ENCODE results near the gene ZNF280B.
"Not testable (repeated sequence)": the region's sequence is repeated elsewhere in the genome, so short reads cannot be mapped to it uniquely, and the experiment has no call there.

The ZNF280B gene

DNA sequence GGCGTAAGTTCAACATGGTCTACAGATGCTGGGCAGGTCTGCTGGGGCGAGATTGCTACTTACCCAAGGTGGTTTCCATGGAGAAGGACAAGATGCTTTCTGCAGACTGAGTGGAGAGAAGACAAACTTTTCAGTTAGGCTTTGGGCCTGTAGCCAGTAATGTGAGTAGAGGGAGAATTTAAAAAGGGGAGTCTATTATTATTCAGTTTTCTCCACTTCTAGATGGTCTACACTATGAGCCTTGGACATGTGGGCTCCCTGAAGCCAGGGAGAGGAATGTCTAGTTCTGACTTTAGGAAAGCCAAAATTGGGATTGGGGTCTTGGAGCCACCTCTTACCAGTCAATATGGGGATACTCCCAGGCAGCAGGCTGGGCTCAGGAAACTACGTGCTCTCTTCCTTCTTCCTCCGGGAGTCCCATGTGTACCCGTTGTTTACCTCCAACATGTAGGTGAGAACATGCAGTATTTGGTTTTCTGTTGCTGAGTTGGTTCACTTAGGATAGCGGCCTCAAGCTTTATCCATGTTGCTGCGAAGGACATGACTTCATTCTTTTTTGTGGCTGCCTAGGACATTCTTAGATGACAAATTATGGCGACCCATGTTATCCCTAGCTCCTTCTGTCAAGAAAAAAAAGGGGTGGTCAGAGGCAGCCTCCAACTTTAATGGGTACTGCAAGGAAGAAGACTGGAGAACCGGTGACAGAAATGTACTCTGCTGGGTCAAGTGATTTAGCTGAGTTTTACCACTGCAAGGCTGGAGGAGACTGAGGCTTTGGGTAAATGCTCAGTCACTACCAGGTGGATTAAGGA, 26.3 kb upstream of the ZNF280B start:
- DNase-seq: no peak

DNA sequence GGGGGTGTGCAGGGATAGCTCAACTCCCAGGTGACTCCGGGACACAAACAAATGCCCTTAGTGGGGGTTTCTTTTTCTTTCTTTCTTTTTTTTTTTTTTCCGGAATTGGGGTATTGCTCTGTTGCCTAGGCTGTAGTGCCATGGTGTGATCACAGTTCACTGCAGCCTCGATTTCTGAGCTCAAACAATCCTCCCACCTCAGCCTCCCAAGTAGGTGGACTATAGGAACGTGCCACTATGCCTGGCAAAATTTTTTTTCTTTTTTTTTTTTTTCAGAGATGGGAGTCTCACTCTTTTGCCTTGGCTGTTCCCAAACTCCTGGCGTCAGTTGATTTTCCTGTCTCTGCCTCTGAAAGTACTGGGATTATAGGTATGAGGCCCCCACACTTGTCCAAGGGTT, 25.3 kb upstream of the ZNF280B start:
- DNase-seq: no peak

DNA sequence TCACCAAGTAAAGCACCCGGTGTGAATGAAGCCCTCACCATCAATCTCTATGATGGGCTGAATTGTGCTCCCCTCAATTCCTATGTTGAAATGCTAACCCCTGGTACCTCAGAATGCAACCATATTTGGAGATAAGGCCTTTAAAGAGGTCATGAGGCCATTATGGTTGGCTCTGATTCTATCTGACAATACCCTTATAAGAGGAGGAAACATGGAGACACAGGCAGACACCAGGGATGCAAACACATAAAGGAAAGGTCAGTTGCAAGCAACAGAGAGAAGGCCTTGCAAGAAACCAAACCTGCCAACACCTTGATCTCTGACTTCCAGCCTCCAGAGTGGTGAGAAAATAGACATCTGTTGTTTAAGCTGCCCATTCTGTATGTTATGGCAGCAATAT, 24.9 kb upstream of the ZNF280B start:
- DNase-seq: no peak

DNA sequence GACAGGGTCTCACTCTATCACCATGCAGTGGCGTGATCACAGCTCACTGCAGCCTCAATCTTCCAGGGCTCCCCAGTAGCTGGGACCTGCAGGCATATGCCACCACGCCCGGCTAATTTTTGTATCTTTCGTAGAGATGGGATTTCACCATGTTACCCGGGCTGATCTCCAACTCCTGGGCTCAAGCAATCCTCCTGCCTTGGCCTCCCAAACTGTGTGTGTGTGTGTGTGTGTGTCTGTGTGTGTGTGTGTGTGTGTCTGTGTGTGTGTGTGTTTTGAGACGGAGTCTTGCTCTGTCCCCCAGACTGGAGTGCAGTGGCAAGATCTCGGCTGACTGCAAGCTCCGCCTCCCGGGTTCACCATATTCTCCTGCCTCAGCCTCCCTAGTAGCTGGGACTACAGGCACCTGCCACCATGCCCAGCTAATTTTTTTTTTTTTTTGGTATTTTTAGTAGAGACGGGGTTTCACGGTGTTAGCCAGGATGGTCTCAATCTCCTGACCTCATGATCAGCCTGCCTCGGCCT, 24.1 kb upstream of the ZNF280B start:
- DNase-seq: not testable (repeated sequence)

DNA sequence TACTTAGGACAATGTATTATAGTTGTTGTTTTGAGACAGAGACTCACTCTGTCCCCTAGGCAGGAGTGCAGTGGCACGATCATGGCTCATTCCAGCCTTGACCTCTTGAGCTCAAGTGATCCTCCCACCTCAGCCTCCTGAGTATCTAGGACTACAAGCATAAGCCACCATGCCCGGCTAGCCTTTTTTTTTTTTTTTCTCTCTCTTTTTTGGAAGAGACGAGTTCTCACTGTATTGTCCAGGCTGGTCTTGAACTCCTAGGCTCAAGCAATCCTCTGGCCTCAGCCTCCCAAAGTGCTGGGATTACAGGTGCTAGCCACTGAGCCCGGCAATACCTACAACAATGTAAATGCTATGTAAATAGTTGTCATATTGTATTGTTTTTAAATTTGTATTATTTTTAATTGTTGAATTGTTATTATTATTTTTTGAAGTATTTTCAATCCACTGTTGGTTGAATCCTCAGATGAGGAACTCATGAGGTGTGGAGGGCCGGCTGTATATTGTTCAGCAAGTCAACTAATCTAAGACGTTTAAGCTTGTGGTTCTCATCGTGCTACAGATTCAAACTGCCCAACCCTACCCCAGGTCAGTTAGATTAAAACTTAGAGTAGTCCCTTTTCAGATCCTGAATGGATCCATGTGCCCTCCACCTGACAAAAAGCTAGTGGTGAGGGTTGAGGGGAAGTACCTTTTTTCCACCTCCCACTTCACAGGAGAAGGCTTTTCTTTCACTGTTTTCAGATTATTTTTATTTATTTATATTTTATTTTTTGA, 23.4 kb upstream of the ZNF280B start:
- DNase-seq: no peak

DNA sequence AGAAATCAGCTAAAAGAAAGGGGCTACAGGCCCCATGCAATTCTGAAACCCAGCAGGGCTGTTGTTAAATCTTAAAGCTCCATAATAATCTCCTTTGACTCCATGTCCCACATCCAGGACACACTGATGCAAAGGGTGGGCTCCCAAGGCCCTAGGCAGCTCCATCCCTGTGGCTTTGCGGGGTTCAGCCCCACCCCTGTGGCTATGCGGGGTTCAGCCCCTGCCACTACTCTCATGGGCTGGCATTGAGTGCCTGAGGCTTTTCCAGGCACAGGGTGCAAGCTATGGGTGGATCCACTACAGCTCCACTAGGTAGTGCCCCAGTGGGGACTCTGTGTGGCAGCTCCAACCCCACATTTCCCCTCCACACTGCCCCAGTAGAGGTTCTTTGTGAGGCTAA, 20.2 kb upstream of the ZNF280B start:
- DNase-seq: no peak

DNA sequence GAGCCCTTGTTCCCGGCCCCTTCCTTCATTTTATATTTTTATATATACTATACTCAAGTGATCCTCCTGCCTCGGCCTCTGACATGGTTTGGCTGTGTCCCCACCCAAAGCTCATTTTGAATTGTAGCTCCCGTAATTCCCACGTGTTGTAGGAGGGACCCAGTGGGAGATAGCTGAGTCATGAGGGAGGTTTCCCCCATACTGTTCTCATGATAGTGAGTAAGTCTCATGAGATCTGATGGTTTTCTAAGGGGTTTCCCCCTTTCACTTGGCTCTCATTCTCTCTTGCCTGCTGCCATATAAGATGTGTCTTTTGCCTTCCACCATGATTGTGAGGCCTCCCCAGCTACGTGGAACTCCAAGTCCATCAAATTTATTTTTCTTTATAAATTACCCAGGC, 18.8 kb upstream of the ZNF280B start:
- no peak for DNase-seq

DNA sequence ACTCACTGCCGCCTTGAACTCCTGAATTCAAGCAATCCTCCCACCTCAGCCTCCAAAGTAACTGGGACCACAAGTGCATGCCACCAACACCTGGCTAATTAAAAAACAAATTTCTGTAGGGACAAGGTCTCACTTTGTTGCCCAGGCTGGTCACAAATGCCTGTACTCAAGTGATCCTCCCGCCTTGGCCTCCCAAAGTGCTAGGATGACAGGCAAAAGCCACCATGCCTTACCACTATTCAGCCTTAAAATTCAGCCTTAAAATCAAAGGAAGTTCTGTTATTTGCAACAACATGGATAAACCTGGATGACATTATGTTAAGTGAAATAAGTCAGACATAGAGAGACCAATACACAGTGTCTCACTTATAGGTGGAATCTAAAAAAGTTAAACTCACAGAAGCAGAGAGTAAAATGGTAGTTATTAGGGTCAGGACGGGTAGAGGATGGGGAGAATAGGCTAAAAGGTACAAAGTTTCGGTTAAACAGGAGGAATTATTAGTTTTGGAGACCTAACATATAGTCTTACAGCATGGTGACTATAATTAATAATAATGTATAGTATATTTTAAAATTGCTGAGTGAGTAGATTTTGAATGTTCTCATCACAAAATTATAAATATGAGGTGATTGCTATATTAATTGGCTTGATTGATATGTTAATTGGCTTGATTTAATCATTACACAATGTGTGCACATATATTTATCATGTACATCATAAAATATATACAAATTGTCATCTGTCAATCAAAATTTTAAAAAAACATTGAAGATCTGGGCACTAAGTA, 17.8 kb upstream of the ZNF280B start:
- no peak for DNase-seq

DNA sequence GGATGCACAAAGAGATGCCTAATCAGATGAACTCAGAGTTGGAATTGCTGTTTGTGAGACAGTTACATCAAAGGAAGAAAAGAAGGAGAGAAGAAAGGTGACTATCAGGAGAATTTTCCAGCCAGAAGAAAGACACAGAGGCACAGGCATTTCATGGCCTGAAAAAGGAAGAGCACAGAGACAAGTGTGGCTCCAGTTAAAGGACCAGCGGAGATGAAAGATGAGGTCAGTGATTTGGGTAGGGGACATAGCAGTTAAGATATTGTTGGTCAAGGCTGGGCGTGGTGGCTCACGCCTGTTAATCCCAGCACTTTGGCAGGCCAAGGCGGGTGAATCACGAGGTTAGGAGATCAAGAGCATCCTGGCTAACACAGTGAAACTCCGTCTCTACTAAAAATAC, 15.0 kb upstream of the ZNF280B start:
- no peak for DNase-seq

DNA sequence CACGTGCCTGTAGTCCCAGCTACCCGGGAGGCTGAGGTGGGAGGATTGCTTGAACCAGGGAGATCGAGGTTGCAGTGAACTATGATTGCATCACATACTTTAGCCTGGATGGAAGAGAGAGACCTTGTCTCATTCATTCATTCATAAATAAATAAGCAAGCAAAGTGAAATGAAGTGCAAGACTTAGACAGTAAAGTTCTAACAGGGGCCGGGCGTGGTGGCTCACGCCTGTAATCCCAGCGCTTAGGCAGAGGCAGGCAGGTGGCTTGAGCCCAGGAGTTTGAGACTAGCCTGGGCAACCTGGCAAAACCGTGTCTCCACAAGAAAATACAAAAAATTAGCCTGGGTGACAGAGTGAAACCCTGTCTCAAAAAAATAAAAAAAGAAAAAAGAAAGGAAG, 13.1 kb upstream of the ZNF280B start:
- no peak for DNase-seq

DNA sequence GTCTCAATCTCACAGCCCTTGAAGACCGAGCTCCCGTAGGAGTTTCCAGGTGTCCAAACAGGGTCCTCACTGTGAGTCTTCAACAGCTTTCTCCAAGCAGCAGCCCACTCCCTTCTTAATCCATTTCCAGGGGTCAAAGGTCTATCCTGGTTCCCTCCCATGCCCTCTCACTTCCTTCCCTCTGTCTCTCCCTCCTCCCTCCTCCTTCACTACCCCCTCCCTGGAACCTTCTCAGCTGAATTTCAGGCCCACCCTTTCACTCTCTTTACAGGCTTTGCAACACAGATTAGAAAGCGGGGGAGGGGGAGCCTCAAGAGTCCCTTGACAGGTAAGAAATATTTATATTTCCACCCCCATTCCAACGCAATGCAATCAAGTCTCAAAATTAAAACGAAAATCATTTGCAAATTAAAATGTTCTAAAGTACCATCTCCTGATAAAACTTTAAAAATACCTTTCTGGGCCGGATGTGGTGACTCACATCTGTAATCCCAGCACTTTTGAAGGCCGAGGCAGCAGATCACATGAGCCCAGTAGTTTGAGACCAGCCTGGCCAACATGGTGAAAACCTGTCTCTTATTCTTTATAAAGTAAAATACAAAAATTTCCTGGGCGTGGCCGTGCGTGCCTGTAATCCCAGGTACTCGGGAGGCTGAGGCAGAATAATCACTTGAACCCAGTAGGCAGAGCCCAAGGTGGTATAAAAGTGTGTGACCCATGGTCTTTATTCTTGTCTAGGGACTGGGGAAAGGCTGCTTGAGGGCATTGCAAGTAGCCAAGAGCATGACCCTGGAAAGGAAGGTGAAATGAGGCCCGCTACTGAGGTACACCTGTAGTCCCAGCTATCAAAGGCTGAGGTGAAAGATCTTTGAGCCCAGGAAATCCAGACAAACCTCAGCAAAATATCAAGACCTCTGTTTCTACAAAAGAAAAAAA, 12.4 kb upstream of the ZNF280B start:
- no peak for DNase-seq

DNA sequence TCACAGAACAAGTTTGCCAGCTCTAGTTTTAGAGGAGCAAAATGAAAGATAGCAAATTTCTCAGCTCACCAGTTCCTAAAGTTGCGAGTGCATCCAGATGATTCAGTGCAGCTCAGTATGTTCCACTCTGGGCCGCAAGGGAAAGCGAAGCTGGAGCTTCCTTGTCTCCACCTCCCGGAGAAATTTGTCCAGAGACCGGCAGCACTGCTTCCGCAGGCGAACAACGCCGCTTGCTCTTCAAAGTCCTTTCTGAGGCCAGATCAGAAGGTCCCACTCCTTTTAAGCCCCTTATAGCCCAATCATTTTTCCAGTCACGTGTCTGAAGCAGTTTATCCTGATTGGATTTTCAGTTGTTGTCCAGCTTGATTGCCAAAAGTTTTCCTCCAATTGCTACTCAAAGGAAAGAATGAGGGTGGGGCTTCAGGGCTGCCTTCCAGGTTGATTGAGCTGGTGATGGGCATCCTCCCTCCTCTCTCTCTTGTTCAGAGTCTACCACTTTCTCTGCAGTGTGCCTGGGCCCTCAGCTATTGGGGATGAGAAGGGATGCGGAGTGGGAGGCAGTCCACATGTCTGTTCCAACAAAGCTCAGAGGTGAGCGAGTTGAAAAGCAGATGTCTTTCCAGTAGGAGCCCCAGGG, 11.6 kb upstream of the ZNF280B start, which contains the start of gene ZNF280A:
TSS of gene ZNF280A (minus strand) at position 251 of the 637 bp plus-strand sequence. CDS start 4,640 bp downstream, outside the sequence.
- no peak for DNase-seq

DNA sequence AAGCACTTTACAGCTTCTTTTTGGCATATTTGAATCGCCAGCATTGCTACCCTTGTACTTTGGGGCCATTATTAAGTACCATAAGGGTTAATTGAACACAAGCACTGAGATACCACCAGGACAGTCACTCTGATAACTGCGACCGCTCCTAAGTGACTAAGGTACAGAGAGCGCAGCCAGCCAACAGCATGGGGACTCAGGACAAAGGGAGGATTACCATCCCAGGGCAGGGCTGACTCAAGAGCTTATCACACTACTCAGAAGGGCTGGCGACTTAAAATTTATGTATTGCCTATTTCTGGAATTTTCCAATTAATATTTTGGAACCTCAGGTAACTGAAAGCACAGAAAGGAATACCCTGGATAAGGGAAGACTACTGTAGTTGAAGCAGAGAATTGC, 11.0 kb upstream of the ZNF280B start:
- DNase-seq: no peak

DNA sequence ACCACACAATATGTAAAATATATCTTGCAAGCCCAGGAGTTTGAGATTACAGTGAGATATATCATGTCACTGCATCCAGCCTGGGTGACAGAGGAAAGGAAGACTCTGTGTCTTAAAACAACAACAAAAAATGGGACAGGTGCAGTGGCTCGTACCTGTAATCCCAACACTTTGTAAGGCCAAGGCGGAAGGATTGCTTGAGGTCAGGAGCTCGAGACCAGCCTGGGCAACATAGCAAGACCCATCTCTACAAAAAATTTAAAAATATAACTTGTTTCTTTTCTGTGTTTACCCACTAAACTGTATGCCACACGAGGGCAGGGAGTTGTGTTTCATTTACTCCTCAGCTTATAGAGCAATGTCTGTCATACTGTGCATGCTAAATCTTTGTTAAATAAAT, 8.4 kb upstream of the ZNF280B start:
- no peak for DNase-seq

DNA sequence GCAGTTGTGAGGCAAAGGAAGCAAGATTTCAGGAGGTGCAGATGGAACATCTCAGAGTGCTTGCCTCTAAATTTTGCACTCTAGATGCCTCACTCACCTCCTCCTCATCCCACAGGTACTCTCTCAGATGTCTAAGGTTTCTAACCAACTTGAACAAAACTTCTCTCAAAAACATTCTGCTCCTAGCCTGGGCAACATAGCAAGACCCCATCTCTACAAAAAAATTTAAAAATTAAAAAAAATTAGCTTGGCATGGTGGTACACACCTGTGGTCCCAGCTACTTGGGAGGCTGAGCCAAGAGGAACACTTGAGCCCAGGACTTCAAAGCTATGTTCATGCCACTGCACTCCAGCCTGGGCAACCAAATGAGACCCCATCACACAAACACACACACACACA, 7.3 kb upstream of the ZNF280B start:
- no peak for DNase-seq

DNA sequence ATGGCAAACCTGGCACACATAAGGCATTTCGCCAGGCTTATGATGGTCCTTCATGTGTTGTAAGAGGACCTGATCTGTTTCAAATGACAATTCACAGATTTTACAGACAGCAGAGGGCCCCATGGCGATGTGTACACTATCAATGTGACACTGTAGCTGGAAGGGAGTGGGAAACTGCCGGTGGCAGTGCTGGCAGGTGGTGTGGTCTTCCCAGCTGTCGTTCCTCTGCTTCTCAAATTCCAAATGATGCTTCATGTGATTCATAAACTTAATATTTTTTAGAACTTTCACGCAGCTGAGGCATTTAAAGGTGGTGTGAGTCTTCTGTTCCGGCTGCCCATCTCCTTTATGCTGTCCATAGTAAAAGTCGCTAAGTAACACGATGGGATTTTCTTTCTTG, 5.9 kb upstream of the ZNF280B start:
- not testable (repeated sequence) for DNase-seq

DNA sequence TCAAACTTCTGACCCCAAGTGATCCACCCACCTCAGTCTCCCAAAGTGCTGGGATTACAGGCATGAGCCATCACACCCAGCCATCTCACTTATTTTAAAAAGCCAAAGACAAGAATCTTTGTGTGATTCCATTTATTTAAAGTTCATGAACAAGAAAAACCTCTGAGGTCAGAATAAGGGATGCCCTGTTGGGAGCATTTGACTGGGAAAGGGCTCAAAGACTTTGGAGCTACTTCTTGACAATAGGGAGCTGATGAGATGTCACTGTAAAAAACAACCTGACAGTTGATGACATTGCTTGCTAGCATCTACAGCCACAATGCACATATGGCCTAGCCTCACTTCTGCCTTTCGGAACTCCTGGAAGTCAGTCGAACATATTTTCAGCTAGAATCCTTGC, 5.1 kb upstream of the ZNF280B start:
- no peak for DNase-seq

DNA sequence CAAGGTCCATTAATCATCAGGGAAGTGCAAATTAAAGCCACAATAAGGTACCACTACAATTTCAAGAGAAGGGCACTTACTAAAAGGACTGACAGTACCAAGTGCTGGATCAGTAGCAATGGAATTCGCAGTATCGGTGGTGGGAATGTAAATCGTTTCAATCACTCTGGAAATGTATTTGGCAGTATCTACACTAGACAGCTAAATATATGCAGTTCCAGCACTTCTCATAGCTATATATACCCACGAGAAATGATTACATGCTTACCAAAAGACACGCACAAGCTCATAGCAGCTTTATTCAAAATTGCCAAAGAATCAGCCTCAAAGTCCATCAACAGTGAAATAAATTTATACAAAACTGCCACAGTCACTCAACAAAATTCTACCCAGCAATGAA, 4.4 kb upstream of the ZNF280B start:
- DNase-seq: no peak

DNA sequence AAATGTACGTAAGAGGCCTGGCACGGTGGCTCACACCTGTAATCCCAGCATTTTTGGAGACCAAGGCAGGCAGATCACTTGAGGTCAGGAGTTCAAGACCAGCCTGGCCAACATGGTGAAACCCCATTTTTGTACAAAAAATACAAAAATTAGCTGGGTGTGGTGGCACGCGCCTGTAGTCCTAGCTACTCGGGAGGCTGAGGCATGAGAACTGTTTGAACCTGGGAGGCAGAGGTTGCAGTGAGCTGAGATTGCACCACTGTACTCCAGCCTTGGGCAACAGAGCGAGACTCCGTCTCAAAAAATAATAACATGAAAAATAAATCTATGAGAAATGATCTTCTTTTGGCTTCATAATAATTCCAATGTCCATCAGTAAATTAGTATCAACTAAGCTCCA, 2.3 kb upstream of the ZNF280B start:
- not testable (repeated sequence) for DNase-seq

DNA sequence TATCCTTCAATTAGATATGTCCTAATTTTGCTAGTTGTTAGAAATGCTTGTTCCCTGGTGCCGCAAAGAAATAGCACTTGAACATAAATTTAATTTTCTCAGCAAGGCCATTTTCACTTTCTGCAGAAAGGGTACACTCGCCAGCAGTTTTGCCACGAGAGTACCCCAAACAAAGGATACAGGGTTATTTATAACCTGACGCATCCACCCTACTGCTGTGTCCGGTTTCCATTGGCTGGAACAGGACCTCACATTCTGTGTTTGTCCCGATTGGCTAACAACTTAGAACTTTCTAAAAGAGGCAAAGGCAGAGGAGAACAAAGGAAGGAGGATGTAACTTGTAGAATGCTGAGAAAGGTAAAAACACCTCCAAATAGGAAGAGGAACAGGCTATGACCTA, 1.4 kb upstream of the ZNF280B start:
- not testable (repeated sequence) for DNase-seq

DNA sequence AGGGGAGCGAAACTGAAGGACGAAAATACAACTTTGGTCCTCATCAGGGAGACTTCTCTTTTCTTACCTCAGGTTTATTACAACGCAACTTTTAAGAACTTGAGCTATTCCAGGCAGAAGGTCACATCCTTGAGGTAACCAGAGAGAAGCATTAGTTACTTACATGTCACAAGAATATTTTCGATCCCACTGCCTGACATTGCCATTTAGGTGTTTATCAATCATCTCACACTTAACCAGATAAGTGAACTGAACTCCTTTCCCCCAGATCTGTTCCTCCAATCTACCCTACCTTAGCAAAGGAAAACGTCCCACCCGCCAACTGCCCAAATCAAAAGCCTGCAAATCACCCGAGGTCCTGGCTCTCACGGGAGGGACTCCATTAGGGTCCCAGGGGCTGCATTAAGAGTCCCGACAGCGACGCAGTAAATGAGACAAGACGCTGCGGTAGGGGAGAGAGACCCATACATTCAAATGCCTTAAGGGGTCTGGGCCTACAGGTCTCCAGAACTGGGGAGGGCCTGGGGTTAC, 734 bp downstream of the ZNF280B start:
- DNase-seq: no peak
